ENCODE results near the gene ANK2.

The ANK2 gene

GRCh38 chr4:113260688-113261087, 211.2 kb downstream of the ANK2 start:
- Histone ChIP-seq H3K4me1 (ENCODE audit: control insufficient read depth, insufficient read depth, low read length) (no peaks in the 10 kb centered on the region), H3K27me3 (ENCODE audit: control insufficient read depth, insufficient read depth, low read length) (no peaks in the 10 kb centered on the region), H3K9ac (ENCODE audit: low read length) (no peak overlapping the region), H3K27ac (ENCODE audit: low read depth, low read length) (no peak overlapping the region), H3K36me3 (ENCODE audit: control insufficient read depth, insufficient read depth, low read length) (no peaks in the 10 kb centered on the region), H3K4me3 (ENCODE audit: low read length) (no peak overlapping the region)

GRCh38 chr4:113263274-113263673, 213.8 kb downstream of the ANK2 start:
- no peak overlapping the region for H3K27ac ChIP-seq (ENCODE audit: low read depth, low read length)
- H3K4me1 ChIP-seq (ENCODE audit: control insufficient read depth, insufficient read depth, low read length), result no peaks in the 10 kb centered on the region
- H3K27me3 ChIP-seq (ENCODE audit: control insufficient read depth, insufficient read depth, low read length), result no peaks in the 10 kb centered on the region
- no peaks in the 10 kb centered on the region for H3K36me3 ChIP-seq (ENCODE audit: control insufficient read depth, insufficient read depth, low read length)
- no peak overlapping the region for H3K9ac ChIP-seq (ENCODE audit: low read length)
- H3K4me3 ChIP-seq (ENCODE audit: low read length), result no peak overlapping the region

GRCh38 chr4:113270520-113271319, 221.3 kb downstream of the ANK2 start:
- H3K36me3 ChIP-seq (ENCODE audit: control insufficient read depth, insufficient read depth, low read length), result no peaks in the 10 kb centered on the region
- no peaks in the 10 kb centered on the region for H3K4me1 ChIP-seq (ENCODE audit: control insufficient read depth, insufficient read depth, low read length)
- no peak overlapping the region for H3K27ac ChIP-seq (ENCODE audit: low read depth, low read length)
- H3K9ac ChIP-seq (ENCODE audit: low read length), result no peak overlapping the region
- H3K4me3 ChIP-seq (ENCODE audit: low read length), result no peak overlapping the region
- no peaks in the 10 kb centered on the region for H3K27me3 ChIP-seq (ENCODE audit: control insufficient read depth, insufficient read depth, low read length)

- Histone ChIP-seq H3K9ac (ENCODE audit: low read length) (no peak overlapping the region), H3K4me3 (ENCODE audit: low read length) (no peak overlapping the region), H3K27me3 (ENCODE audit: control insufficient read depth, insufficient read depth, low read length) (no peaks in the 10 kb centered on the region), H3K36me3 (ENCODE audit: control insufficient read depth, insufficient read depth, low read length) (no peaks in the 10 kb centered on the region), H3K27ac (ENCODE audit: low read depth, low read length) (no peak overlapping the region), H3K4me1 (ENCODE audit: control insufficient read depth, insufficient read depth, low read length) (no peaks in the 10 kb centered on the region)
Observed at GRCh38 chr4:113272523-113272922, 223.1 kb downstream of the ANK2 start.

- no peaks in the 10 kb centered on the region for H3K4me1 ChIP-seq (ENCODE audit: control insufficient read depth, insufficient read depth, low read length)
- H3K27me3 ChIP-seq (ENCODE audit: control insufficient read depth, insufficient read depth, low read length), result no peaks in the 10 kb centered on the region
- H3K36me3 ChIP-seq (ENCODE audit: control insufficient read depth, insufficient read depth, low read length), result no peaks in the 10 kb centered on the region
- H3K4me3 ChIP-seq (ENCODE audit: low read length), result no peak overlapping the region
- H3K9ac ChIP-seq (ENCODE audit: low read length), result no peak overlapping the region
- H3K27ac ChIP-seq (ENCODE audit: low read depth, low read length), result no peak overlapping the region
Observed at GRCh38 chr4:113273721-113274220, 224.3 kb downstream of the ANK2 start.

- Histone ChIP-seq H3K36me3 (ENCODE audit: control insufficient read depth, insufficient read depth, low read length) (no peaks in the 10 kb centered on the region), H3K27me3 (ENCODE audit: control insufficient read depth, insufficient read depth, low read length) (no peaks in the 10 kb centered on the region), H3K4me1 (ENCODE audit: control insufficient read depth, insufficient read depth, low read length) (no peaks in the 10 kb centered on the region), H3K27ac (ENCODE audit: low read depth, low read length) (no peak overlapping the region), H3K4me3 (ENCODE audit: low read length) (no peak overlapping the region), H3K9ac (ENCODE audit: low read length) (no peak overlapping the region)
Observed at GRCh38 chr4:113276464-113277170, 227.2 kb downstream of the ANK2 start.

- Histone ChIP-seq H3K9ac (ENCODE audit: low read length) (no peak overlapping the region), H3K27me3 (ENCODE audit: control insufficient read depth, insufficient read depth, low read length) (no peaks in the 10 kb centered on the region), H3K4me3 (ENCODE audit: low read length) (no peak overlapping the region), H3K4me1 (ENCODE audit: control insufficient read depth, insufficient read depth, low read length) (no peaks in the 10 kb centered on the region), H3K36me3 (ENCODE audit: control insufficient read depth, insufficient read depth, low read length) (no peaks in the 10 kb centered on the region), H3K27ac (ENCODE audit: low read depth, low read length) (no peak overlapping the region)
Observed at GRCh38 chr4:113278324-113278934, 229.0 kb downstream of the ANK2 start.

- Histone ChIP-seq H3K4me1 (ENCODE audit: control insufficient read depth, insufficient read depth, low read length) (peaks cover 3% of the 10 kb centered on the region), H3K36me3 (ENCODE audit: control insufficient read depth, insufficient read depth, low read length) (no peaks in the 10 kb centered on the region), H3K27ac (ENCODE audit: low read depth, low read length) (no peak overlapping the region), H3K4me3 (ENCODE audit: low read length) (no peak overlapping the region), H3K9ac (ENCODE audit: low read length) (no peak overlapping the region), H3K27me3 (ENCODE audit: control insufficient read depth, insufficient read depth, low read length) (no peaks in the 10 kb centered on the region)
Observed at GRCh38 chr4:113285501-113285900, 236.0 kb downstream of the ANK2 start.

- Histone ChIP-seq H3K4me1 (ENCODE audit: control insufficient read depth, insufficient read depth, low read length) (peaks cover 23% of the 10 kb centered on the region), H3K9ac (ENCODE audit: low read length) (no peak overlapping the region), H3K27me3 (ENCODE audit: control insufficient read depth, insufficient read depth, low read length) (no peaks in the 10 kb centered on the region), H3K4me3 (ENCODE audit: low read length) (no peak overlapping the region), H3K36me3 (ENCODE audit: control insufficient read depth, insufficient read depth, low read length) (no peaks in the 10 kb centered on the region), H3K27ac (ENCODE audit: low read depth, low read length) (no peak overlapping the region)
Observed at GRCh38 chr4:113288257-113288656, 238.8 kb downstream of the ANK2 start.

- H3K4me3 ChIP-seq (ENCODE audit: low read length), result no peak overlapping the region
- H3K9ac ChIP-seq (ENCODE audit: low read length), result no peak overlapping the region
- no peak overlapping the region for H3K27ac ChIP-seq (ENCODE audit: low read depth, low read length)
- peaks cover 23% of the 10 kb centered on the region for H3K4me1 ChIP-seq (ENCODE audit: control insufficient read depth, insufficient read depth, low read length)
- no peaks in the 10 kb centered on the region for H3K36me3 ChIP-seq (ENCODE audit: control insufficient read depth, insufficient read depth, low read length)
- no peaks in the 10 kb centered on the region for H3K27me3 ChIP-seq (ENCODE audit: control insufficient read depth, insufficient read depth, low read length)
Observed at GRCh38 chr4:113288696-113289095, 239.2 kb downstream of the ANK2 start.

GRCh38 chr4:113289766-113290165, 240.3 kb downstream of the ANK2 start:
- Histone ChIP-seq H3K4me1 (ENCODE audit: control insufficient read depth, insufficient read depth, low read length) (peaks cover 23% of the 10 kb centered on the region), H3K27ac (ENCODE audit: low read depth, low read length) (no peak overlapping the region), H3K9ac (ENCODE audit: low read length) (no peak overlapping the region), H3K4me3 (ENCODE audit: low read length) (no peak overlapping the region), H3K27me3 (ENCODE audit: control insufficient read depth, insufficient read depth, low read length) (no peaks in the 10 kb centered on the region), H3K36me3 (ENCODE audit: control insufficient read depth, insufficient read depth, low read length) (no peaks in the 10 kb centered on the region)

- H3K4me1 ChIP-seq (ENCODE audit: control insufficient read depth, insufficient read depth, low read length), result peaks cover 23% of the 10 kb centered on the region
- H3K36me3 ChIP-seq (ENCODE audit: control insufficient read depth, insufficient read depth, low read length), result no peaks in the 10 kb centered on the region
- H3K9ac ChIP-seq (ENCODE audit: low read length), result no peak overlapping the region
- no peak overlapping the region for H3K4me3 ChIP-seq (ENCODE audit: low read length)
- H3K27me3 ChIP-seq (ENCODE audit: control insufficient read depth, insufficient read depth, low read length), result no peaks in the 10 kb centered on the region
- no peak overlapping the region for H3K27ac ChIP-seq (ENCODE audit: low read depth, low read length)
Observed at GRCh38 chr4:113290666-113291065, 241.2 kb downstream of the ANK2 start.

Measured in rectal smooth muscle tissue (tissue), 1 donor.